ENCODE measurements around the gene FAXDC2.

The FAXDC2 gene

GRCh38 chr5:154850255-154851062 is at the start of gene FAXDC2:
Gene FAXDC2, minus strand, starts transcription at chr5:154850603. Its CDS starts 12,425 bp downstream, at chr5:154838178.
- peak; percentile 88 for DNase-seq (ENCODE audit: low spot score)

GRCh38 chr5:154900066-154900465 is 49.7 kb upstream of the FAXDC2 start:
- DNase-seq (ENCODE audit: low spot score): no peak

GRCh38 chr5:154899151-154899816 is 48.9 kb upstream of the FAXDC2 start:
- no peak for DNase-seq (ENCODE audit: low spot score)

GRCh38 chr5:154898210-154898609 is 47.8 kb upstream of the FAXDC2 start:
- DNase-seq (ENCODE audit: low spot score): no peak

GRCh38 chr5:154896562-154897165 is 46.3 kb upstream of the FAXDC2 start:
- no peak for DNase-seq (ENCODE audit: low spot score)

- DNase-seq (ENCODE audit: low spot score): no peak
These were observed 45.5 kb upstream of the FAXDC2 start for GRCh38 chr5:154895606-154896561.

GRCh38 chr5:154893381-154893780 is 43.0 kb upstream of the FAXDC2 start:
- DNase-seq (ENCODE audit: low spot score): no peak

GRCh38 chr5:154892369-154892771 is 42.0 kb upstream of the FAXDC2 start:
- DNase-seq (ENCODE audit: low spot score): no peak

- no peak for DNase-seq (ENCODE audit: low spot score)
These were observed 35.0 kb upstream of the FAXDC2 start for GRCh38 chr5:154885439-154885838.

- DNase-seq (ENCODE audit: low spot score): no peak
These were observed 34.0 kb upstream of the FAXDC2 start for GRCh38 chr5:154884424-154884823.

GRCh38 chr5:154881986-154882385 is 31.6 kb upstream of the FAXDC2 start:
- DNase-seq (ENCODE audit: low spot score): no peak

- DNase-seq (ENCODE audit: low spot score): no peak
These were observed 28.4 kb upstream of the FAXDC2 start for GRCh38 chr5:154878642-154879335.

- DNase-seq (ENCODE audit: low spot score): no peak
These were observed 23.5 kb upstream of the FAXDC2 start for GRCh38 chr5:154873791-154874331.

GRCh38 chr5:154871734-154872133 is 21.3 kb upstream of the FAXDC2 start:
- DNase-seq (ENCODE audit: low spot score): no peak

GRCh38 chr5:154868702-154869101 is 18.3 kb upstream of the FAXDC2 start:
- peak; percentile 48 for DNase-seq (ENCODE audit: low spot score)

- no peak for DNase-seq (ENCODE audit: low spot score)
These were observed 16.4 kb upstream of the FAXDC2 start for GRCh38 chr5:154866841-154867240.

GRCh38 chr5:154865466-154866184 is 15.2 kb upstream of the FAXDC2 start:
- no peak for DNase-seq (ENCODE audit: low spot score)

GRCh38 chr5:154863291-154864080 is 13.1 kb upstream of the FAXDC2 start:
- DNase-seq (ENCODE audit: low spot score): no peak

GRCh38 chr5:154862766-154863165 is 12.4 kb upstream of the FAXDC2 start:
- DNase-seq (ENCODE audit: low spot score): no peak
